ENCODE data around the gene ZNF217. TPM values are rescaled to one million over a fixed set of nuclear protein-coding genes. Genes with fewer than 3 reads are reported as not detected.
"Not testable (repeated sequence)": the region's sequence is repeated elsewhere in the genome, so short reads cannot be mapped to it uniquely, and the experiment has no call there.

The ZNF217 gene
- total and polyA plus RNA-seq, 9 donors = 7.2 to 21.6 (median 13.7) TPM

DNA sequence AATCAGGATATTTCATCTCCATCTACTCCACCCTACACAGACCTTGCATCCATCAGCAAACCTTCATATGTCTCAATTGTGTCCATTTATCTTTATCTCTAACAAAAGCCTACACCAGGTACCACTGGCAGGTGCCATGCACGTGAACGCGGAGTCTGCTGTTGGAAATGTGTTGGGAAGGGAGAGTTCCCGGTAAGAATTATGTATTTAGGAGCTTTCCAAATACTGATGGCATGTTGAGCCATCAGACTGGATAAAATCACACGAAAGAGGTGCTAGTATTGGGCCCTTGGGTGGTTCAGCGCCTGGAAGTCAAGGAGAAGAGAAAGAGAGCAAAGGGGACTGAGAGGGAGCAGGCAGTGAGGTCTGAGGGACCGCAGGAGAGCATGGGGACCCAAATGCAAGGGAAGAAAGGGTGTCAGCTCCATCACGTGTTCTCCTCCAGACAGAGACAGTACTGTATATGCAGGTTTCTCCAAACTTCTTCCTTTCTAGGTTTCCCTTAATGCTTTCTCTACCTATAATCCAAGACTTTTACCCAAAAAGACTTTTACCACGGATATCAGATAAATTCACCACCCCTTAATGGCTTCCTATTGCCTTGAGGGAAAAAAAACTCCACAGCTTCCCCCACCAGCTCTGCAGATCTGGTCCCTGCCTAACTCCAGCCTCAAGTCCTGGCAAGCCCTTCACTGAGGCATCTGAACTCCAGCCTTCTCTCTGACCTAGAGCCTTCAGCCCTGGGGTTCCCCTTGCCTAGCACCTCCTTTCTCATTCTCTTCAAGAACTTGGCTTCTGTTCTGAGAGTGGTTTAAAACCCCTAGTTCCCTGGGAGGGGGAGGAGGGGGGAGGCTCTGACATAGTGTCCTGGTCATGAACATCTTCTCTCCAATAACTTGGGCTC, 4.8 kb upstream of the ZNF217 start:
- H3K9me3 ChIP-seq (replicated peaks; ENCODE audit: control insufficient read depth, low read depth, low read length) = no peaks in the 10 kb centered on the region

DNA sequence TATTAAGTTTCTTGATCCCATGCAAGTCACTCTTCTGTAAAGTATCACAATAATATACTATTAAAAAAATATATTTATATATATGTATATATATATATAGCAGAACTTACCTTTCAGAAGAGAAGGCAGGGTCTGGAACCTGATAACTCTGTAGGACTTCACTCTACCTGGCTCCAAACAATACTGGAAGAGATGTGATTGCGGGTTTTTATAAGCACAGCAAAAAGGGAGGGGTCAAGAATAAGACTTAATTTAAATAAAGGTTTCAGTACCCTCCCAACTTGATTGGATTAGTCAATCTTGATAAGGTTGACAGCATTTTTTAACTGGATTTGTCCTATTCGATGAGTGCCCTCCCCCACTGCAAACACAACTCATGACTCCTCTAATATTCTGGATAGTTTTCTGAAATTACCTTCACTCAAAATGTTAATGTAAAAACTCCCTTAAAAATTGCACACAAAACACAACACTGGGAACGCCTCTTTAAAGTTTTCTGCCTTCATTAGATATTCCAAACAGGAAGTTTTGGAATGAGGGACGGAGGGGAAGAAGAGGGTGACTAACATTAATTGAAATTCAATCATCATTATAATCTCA, 4.0 kb upstream of the ZNF217 start:
- H3K4me1 ChIP-seq (ENCODE audit: control insufficient read depth, insufficient read depth, low read length) = peaks cover 6% of the 10 kb centered on the region
- WGBS (ENCODE audit: insufficient coverage) = no CpG with 5 or more reads among the region's 4 CpGs

More for the DNA sequence above, 4.8 kb upstream of the ZNF217 start:
- Histone ChIP-seq H3K4me1 (ENCODE audit: control insufficient read depth, insufficient read depth, low read length) (peaks cover 6% of the 10 kb centered on the region), H3K36me3 (ENCODE audit: control insufficient read depth, insufficient read depth, low read length) (no peaks in the 10 kb centered on the region), H3K4me3 (ENCODE audit: low read length) (no peak overlapping the region), H3K27ac (ENCODE audit: low read length) (no peak overlapping the region), H3K27me3 (ENCODE audit: control insufficient read depth, insufficient read depth, low read length) (no peaks in the 10 kb centered on the region)
- 85% methylated on average over 5 of the region's 9 CpGs for WGBS (ENCODE audit: insufficient coverage)
- no peak for DNase-seq

DNA sequence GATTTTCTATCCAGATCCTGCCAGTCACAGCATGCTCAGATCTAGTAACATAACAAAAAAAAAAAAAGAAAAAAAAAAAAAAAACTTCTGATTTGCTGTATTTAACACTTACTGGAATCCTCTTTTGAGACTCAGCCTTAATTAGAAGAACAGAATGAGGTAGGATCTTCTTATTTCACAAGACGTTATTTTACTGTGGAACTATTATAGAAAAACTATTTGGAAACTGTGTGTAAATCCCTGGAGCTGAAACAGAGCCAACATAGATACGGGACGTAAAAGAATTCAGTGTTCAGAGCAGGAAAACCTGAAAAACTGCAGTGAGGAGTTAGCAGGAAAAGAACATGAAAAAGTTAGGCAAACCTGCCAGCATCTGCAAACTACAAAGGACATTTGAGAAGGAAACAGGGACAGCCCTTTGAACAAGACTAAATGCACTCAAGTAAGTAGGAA, 3.4 kb upstream of the ZNF217 start:
- peak overlapping the region; percentile 52 for H3K27ac ChIP-seq (ENCODE audit: low read length)
- 42% methylated on average over 2 of the region's 3 CpGs for WGBS (ENCODE audit: insufficient coverage)
- DNase-seq = peak; percentile 73
- H3K9me3 ChIP-seq (replicated peaks; ENCODE audit: control insufficient read depth, low read depth, low read length) = no peaks in the 10 kb centered on the region
- peaks cover 8% of the 10 kb centered on the region for H3K4me1 ChIP-seq (ENCODE audit: control insufficient read depth, insufficient read depth, low read length)
- no peak overlapping the region for H3K4me3 ChIP-seq (ENCODE audit: low read length)
- no peaks in the 10 kb centered on the region for H3K27me3 ChIP-seq (ENCODE audit: control insufficient read depth, insufficient read depth, low read length)
- no peaks in the 10 kb centered on the region for H3K36me3 ChIP-seq (ENCODE audit: control insufficient read depth, insufficient read depth, low read length)

More for the DNA sequence above, 4.0 kb upstream of the ZNF217 start:
- Histone ChIP-seq H3K36me3 (ENCODE audit: control insufficient read depth, insufficient read depth, low read length) (no peaks in the 10 kb centered on the region), H3K27me3 (ENCODE audit: control insufficient read depth, insufficient read depth, low read length) (no peaks in the 10 kb centered on the region), H3K27ac (ENCODE audit: low read length) (no peak overlapping the region), H3K9me3 (replicated peaks; ENCODE audit: control insufficient read depth, low read depth, low read length) (no peaks in the 10 kb centered on the region), H3K4me3 (ENCODE audit: low read length) (no peak overlapping the region)
- DNase-seq = no peak

GRCh38 chr20:53596189-53597001, 2.8 kb upstream of the ZNF217 start:
- H3K9me3 ChIP-seq (replicated peaks; ENCODE audit: control insufficient read depth, low read depth, low read length); H3K27me3 ChIP-seq (ENCODE audit: control insufficient read depth, insufficient read depth, low read length); H3K4me1 ChIP-seq (ENCODE audit: control insufficient read depth, insufficient read depth, low read length); H3K36me3 ChIP-seq (ENCODE audit: control insufficient read depth, insufficient read depth, low read length); H3K4me3 ChIP-seq (ENCODE audit: low read length): not testable (repeated sequence)
- H3K27ac ChIP-seq (ENCODE audit: low read length) = peak overlapping the region; percentile 52
- peak; percentile 61 for DNase-seq
- WGBS (ENCODE audit: insufficient coverage) = 67% methylated on average over 1 of the region's 12 CpGs

- H3K27ac ChIP-seq (ENCODE audit: low read length) = peak overlapping the region; percentile 52
- not testable (repeated sequence) for H3K4me3 ChIP-seq (ENCODE audit: low read length); DNase-seq; H3K4me1 ChIP-seq (ENCODE audit: control insufficient read depth, insufficient read depth, low read length); H3K36me3 ChIP-seq (ENCODE audit: control insufficient read depth, insufficient read depth, low read length); H3K9me3 ChIP-seq (replicated peaks; ENCODE audit: control insufficient read depth, low read depth, low read length); H3K27me3 ChIP-seq (ENCODE audit: control insufficient read depth, insufficient read depth, low read length)
- no CpG with 5 or more reads among the region's 3 CpGs for WGBS (ENCODE audit: insufficient coverage)
Observed at GRCh38 chr20:53595742-53596141, 2.1 kb upstream of the ZNF217 start.

DNA sequence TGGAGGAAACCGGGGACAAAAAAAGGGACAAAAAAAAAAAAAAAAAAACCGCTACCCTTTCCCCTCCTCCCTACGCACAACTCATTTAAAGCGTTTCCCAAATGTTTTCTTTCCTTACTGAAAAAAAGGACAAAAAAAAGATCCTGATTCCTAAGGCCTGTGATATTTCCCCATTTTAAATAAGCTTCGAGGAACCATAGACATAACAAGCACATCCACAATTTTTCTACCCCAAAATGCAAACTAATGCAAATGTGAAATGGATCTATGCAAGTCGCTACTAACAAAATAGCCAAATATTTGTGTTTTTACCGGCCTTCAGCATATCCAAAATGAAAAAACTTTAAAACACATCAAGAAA, 1.4 kb upstream of the ZNF217 start:
- H3K36me3 ChIP-seq (ENCODE audit: control insufficient read depth, insufficient read depth, low read length) = no peaks in the 10 kb centered on the region
- DNase-seq = peak; percentile 48
- no peaks in the 10 kb centered on the region for H3K9me3 ChIP-seq (replicated peaks; ENCODE audit: control insufficient read depth, low read depth, low read length)
- peak overlapping the region; percentile 92 for H3K27ac ChIP-seq (ENCODE audit: low read length)
- H3K27me3 ChIP-seq (ENCODE audit: control insufficient read depth, insufficient read depth, low read length) = no peaks in the 10 kb centered on the region
- WGBS (ENCODE audit: insufficient coverage) = no CpG with 5 or more reads among the region's 7 CpGs
- peak overlapping the region; percentile 78 for H3K4me3 ChIP-seq (ENCODE audit: low read length)
- H3K4me1 ChIP-seq (ENCODE audit: control insufficient read depth, insufficient read depth, low read length) = peaks cover 10% of the 10 kb centered on the region

DNA sequence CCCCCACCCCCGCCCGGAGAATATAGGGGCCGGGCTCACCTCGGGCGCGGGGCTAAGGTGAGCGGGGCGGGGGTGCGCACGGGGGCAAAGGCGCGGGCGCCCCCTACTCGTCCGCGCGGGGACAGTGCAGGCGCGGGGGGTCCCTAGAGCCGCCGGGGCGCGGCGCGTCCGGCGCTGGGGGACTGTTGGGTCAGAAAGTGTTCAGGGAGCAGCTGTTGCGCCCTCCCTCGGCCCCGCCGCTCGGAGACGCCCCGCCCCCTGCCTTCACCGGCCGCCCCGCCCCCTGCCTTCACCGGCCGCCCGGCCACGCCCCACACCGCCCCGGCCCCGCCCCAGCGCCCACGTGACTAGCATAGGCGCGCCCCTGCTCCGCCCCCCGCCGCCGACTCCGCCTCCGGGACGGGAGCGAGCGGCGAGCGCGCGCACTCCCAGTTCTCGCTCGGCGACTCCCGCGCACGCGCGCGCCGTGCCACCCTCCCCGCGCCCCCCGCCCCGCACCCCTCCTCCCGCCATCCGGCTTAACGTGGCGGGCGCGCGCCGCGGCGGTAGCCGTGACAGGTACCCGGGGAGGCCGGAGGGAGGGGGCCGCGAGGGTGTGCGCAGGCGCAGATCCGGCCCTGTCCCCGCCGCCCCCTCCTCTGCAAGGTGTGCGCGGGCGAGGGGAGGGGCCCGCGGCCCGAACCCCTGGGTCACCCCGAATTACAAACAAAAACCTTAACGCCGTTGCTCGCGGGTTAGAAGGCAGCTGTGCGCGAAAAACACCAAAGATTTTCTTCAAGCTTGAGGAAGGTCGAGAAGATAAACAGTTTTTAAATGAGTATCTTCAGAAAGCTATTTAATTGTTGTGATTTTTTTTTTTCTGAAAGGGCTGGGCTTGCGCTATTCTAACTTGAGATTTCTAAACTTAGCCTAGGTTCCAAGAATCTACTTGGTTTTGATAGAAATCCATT, 704 bp upstream of the ZNF217 start:
- Histone ChIP-seq H3K9me3 (replicated peaks; ENCODE audit: control insufficient read depth, low read depth, low read length) (no peaks in the 10 kb centered on the region), H3K27ac (ENCODE audit: low read length) (peak overlapping the region; percentile 92), H3K27me3 (ENCODE audit: control insufficient read depth, insufficient read depth, low read length) (no peaks in the 10 kb centered on the region), H3K4me1 (ENCODE audit: control insufficient read depth, insufficient read depth, low read length) (peaks cover 9% of the 10 kb centered on the region), H3K4me3 (ENCODE audit: low read length) (peak overlapping the region; percentile 82), H3K36me3 (ENCODE audit: control insufficient read depth, insufficient read depth, low read length) (no peaks in the 10 kb centered on the region)
- WGBS (ENCODE audit: insufficient coverage) = 4% methylated on average over 60 of the region's 110 CpGs
- DNase-seq = peak; percentile 96

DNA sequence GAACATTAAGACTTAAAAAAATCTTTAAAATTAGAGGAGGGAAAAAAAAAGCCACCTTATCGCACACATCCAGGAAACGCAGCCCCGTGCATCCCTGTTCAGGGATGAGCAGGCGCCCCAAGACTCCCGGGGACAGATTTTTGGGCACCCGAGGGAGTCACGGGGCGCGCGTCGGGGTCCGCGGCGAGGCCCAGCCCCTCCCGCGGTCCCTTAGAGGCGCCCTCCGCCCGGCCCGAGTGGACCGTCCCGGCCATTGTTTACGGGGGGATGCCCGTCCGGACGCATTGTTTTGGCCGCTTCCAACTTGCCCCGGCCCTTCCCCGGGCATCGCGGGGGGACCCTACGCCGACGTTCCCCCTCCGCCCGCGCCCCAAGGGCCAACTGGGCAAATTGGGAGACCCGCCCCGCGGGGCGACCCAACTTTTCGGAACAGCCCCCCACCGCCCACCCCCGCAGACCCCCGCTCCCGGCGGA, 610 bp downstream of the ZNF217 start:
- Histone ChIP-seq H3K4me3 (ENCODE audit: low read length) (peak overlapping the region; percentile 82), H3K36me3 (ENCODE audit: control insufficient read depth, insufficient read depth, low read length) (no peaks in the 10 kb centered on the region), H3K4me1 (ENCODE audit: control insufficient read depth, insufficient read depth, low read length) (peaks cover 8% of the 10 kb centered on the region), H3K27me3 (ENCODE audit: control insufficient read depth, insufficient read depth, low read length) (no peaks in the 10 kb centered on the region), H3K27ac (ENCODE audit: low read length) (peak overlapping the region; percentile 98), H3K9me3 (replicated peaks; ENCODE audit: control insufficient read depth, low read depth, low read length) (no peaks in the 10 kb centered on the region)
- DNase-seq = peak; percentile 57
- WGBS (ENCODE audit: insufficient coverage) = under 1% methylated on average over 34 of the region's 47 CpGs

DNA sequence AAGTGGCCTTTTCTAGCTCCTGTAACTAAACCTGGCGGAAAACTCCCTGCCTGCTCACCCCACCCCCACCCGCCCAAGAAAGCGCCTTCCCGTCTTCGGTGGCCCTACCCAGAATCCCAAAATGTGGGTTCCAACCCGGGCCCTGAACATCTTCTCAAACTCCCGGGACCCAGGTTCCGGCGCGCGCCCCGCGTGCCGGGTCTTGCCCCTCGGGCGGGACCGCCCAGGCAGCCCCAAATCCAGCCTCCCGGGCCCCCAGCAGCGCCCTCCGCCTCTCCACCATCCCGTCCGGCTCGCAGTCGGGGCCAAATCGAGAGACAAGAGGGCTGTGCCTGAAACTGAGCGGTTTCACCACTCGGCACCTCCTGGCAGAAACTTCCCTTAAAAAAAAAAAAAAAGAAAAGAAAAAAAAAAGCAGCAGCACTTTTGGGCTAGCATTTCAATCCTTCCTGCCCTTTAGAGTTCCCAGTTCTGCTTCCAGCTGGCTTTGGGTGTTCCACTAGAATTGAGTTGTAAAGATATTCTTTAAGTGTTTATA, 1.1 kb downstream of the ZNF217 start:
- peak overlapping the region; percentile 98 for H3K27ac ChIP-seq (ENCODE audit: low read length)
- not testable (repeated sequence) for H3K27me3 ChIP-seq (ENCODE audit: control insufficient read depth, insufficient read depth, low read length); H3K4me1 ChIP-seq (ENCODE audit: control insufficient read depth, insufficient read depth, low read length); H3K36me3 ChIP-seq (ENCODE audit: control insufficient read depth, insufficient read depth, low read length); H3K9me3 ChIP-seq (replicated peaks; ENCODE audit: control insufficient read depth, low read depth, low read length)
- WGBS (ENCODE audit: insufficient coverage) = 1% methylated on average over 19 of the region's 27 CpGs
- peak overlapping the region; percentile 82 for H3K4me3 ChIP-seq (ENCODE audit: low read length)
- DNase-seq = peak; percentile 75
